Stimulated activated CD8-positive, alpha-beta memory T cell treated with anti-CD3 and anti-CD28 coated beads, Interleukin-12 subunit alpha, Interleukin-12 subunit beta, amount 100 ng/mL, for 1 hour (primary cell): ENCODE measurements around the gene FAM72B.
"Not testable (repeated sequence)": the region's sequence is repeated elsewhere in the genome, so short reads cannot be mapped to it uniquely, and the experiment has no call there.

Experiments
- DNase-seq: peaks from one replicate; pipeline ENCODE4 v3.0.0-alpha.2; 2020; ENCODE audit warnings: low read depth

The FAM72B gene

DNA sequence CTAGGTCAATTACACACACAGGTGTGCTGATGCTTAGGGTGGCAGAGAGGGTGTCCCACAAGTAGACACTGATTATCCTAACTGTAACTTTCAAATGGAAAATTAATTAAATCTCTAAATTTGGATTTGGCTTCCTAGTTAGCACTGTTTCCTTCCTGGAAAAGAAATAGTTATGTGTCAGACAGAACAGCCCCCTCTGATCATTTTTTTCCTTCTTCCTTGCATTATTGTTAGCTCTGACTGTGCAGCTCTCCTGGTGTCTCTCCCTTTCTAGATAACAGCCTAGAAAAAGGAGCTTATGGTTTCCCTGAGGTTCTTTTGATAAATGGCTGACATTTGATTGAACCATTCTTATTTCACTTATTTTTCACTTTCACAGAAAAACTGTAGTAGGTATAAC is 31.4 kb downstream of the FAM72B start:
- DNase-seq, result not testable (repeated sequence)

GRCh38 chr1:121151294-121151693 is 32.8 kb downstream of the FAM72B start:
- DNase-seq, result not testable (repeated sequence)

DNA sequence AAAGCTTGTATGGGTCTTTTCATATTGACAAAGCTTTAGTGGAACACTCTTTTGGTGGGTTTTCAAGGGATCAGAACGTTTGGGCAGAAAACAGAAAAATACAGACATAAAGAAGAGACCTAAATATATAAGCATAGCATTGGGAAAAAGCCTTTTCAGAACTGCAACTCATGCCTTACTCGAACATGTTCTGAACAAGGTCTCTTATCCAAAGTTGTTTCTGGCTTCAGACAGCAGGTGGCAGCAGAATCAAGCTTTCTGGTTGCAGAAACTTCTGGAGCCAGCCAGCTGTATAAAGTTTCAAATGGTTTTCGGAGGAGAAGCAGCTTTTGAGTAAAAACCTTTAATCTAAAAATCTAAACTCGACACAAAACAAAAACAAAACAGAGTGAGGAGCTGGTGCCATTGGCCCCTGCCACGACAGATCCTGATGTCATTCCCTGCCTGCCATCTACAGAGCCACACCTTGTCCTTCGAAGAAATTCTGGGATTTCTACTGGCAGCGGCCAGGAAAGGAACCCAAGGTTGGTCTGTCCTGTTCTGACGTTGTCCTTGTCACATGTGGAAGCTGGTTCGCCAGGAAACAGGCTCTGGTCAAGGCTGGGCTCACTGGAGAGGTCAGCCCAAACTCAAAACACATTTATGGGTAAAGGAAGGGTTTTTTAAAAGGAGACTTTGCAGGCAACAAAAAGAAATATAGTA is 35.5 kb downstream of the FAM72B start:
- not testable (repeated sequence) for DNase-seq

DNA sequence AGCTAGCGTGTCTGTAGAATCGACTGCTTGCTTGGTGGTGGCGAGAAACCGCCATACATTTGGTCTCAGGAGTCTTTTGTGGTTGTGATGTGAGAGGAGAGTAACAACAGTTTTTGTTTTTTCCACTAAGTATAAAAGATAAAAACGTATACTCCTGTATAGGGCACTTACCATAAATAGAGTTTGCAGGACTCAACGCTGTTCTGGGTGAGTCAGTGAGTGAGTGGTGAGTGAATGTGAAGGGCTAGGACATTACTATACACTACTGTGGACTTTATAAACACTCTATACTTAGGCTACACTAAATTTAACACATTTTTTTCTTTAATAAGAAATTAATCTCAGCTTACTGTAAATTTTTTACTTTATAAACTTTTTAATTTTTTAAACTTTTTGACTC is 43.7 kb downstream of the FAM72B start:
- DNase-seq, result not testable (repeated sequence)

GRCh38 chr1:121131494-121131893 is 52.6 kb downstream of the FAM72B start:
- DNase-seq, result not testable (repeated sequence)

- not testable (repeated sequence) for DNase-seq
Measured at GRCh38 chr1:121118480-121118824, 65.7 kb downstream of the FAM72B start.
